ENCODE measurements around the gene EAPP. TPM values are rescaled to one million over a fixed set of nuclear protein-coding genes. Genes with fewer than 3 reads are reported as not detected.

EAPP gene
- total RNA-seq, 1 donor from 2014 or later, result 43.2 TPM

DNA sequence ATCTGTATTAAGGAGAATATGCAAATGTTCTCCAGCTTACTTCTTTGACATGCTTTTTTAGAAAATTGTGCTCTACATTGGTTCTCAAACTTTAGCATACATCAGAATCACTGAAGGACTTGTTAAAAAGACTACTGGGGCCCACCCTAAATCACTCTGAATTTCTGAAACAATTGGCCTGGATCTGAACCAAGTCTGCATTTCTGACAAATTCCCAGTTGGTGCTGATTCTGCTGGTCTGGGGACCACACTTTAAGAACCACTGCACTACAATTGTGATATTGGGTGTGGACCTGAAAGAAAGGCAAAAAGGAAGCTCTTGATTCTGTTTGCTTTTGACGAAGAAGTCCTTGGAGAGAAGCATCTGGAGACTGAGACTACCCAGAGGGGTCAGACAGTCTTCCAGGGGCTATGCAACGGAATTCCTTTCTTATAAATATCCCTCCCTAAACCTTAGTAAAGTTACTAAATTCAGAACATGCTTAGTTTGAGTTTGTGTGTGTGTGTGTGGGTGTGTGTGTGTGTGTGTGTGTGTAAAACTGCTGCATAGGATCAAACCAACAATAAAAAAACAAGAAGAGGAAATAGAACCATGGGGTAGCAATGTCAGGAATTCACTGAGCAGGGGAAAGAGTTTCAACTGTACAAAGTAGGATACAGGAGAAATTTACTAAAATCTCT lies 36.8 kb downstream of the EAPP start:
- TF ChIP-seq, protein P1, sequence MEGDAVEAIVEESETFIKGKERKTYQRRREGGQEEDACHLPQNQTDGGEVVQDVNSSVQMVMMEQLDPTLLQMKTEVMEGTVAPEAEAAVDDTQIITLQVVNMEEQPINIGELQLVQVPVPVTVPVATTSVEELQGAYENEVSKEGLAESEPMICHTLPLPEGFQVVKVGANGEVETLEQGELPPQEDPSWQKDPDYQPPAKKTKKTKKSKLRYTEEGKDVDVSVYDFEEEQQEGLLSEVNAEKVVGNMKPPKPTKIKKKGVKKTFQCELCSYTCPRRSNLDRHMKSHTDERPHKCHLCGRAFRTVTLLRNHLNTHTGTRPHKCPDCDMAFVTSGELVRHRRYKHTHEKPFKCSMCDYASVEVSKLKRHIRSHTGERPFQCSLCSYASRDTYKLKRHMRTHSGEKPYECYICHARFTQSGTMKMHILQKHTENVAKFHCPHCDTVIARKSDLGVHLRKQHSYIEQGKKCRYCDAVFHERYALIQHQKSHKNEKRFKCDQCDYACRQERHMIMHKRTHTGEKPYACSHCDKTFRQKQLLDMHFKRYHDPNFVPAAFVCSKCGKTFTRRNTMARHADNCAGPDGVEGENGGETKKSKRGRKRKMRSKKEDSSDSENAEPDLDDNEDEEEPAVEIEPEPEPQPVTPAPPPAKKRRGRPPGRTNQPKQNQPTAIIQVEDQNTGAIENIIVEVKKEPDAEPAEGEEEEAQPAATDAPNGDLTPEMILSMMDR (IDR thresholded peaks at IDR 0.05), result no peak
- Mint-ChIP-seq H3K27me3 (no peaks in the 10 kb centered on the region), H3K36me3 (ENCODE audit: low read depth) (no peaks in the 10 kb centered on the region), H3K4me3 (no peak overlapping the region), H3K4me1 (no peaks in the 10 kb centered on the region), H3K9me3 (no peaks in the 10 kb centered on the region), H3K27ac (no peak overlapping the region)
- POLR2A ChIA-PET, result no interaction called here
- ATAC-seq (ENCODE audit: low read depth) (no peak), DNase-seq (no peak)
- intact Hi-C loops (cut with micrococcal nuclease), result no loop called here
- CTCF ChIA-PET, result no interaction called here

DNA sequence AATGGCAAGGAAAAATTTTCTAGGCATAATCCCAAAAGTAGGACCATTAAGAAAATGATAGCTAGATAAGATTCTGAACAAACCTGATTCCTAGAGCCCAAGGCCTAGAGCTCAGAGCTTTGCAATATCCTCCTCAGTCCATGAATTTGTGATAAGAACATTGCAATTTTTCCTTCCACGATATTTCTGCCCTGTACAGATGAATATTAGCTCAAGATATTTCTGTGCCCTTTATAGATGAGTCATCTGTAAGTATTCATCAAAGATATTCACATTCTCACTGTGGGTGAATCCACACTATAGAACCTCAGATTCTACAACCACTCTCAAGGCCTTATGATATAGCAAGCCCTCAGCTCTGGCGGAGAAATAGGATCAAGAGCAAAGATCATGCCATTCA lies 37.5 kb downstream of the EAPP start:
- Mint-ChIP-seq H3K27me3 (no peaks in the 10 kb centered on the region), H3K4me1 (no peaks in the 10 kb centered on the region), H3K9me3 (no peaks in the 10 kb centered on the region), H3K4me3 (no peak overlapping the region), H3K27ac (no peak overlapping the region), H3K36me3 (ENCODE audit: low read depth) (no peaks in the 10 kb centered on the region)
- ATAC-seq (ENCODE audit: low read depth), result no peak
- no peak for DNase-seq
- ChIA-PET CTCF (no interaction called here), POLR2A (no interaction called here)
- TF ChIP-seq, protein P1 (IDR thresholded peaks at IDR 0.05), result no peak
- intact Hi-C loops (cut with micrococcal nuclease), result no loop called here

DNA sequence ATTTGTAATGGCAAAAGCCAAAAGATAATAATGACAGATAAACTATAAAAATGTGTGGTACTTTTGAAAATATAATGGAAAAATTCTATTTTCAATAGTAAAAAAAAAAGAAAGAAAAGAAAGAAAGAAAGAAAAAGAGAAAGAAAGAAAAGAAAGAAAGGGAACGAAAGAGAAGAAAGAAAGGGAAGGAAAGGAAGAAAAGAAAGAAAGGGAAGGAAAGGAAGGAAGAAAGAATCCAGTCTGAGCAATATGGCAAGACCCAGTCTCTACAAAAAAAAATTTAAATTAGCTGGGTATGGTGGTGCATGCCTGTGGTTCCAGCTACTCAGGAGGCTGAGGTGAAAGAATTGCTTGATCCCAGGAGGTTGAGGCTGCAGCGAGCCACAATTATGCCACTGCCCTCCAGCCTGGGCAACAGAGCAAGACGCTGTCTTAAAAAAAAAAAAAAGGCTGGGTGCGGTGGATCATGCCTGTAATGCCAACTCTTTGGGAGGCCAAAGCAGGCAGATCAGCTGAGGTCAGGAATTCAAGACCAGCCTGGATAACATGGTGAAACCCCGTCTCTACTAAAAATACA lies 38.4 kb downstream of the EAPP start:
- intact Hi-C loops (cut with micrococcal nuclease), result no loop called here
- Mint-ChIP-seq H3K4me3 (no peak overlapping the region), H3K27me3 (no peaks in the 10 kb centered on the region), H3K9me3 (no peaks in the 10 kb centered on the region), H3K27ac (no peak overlapping the region), H3K36me3 (ENCODE audit: low read depth) (no peaks in the 10 kb centered on the region), H3K4me1 (no peaks in the 10 kb centered on the region)
- ChIA-PET POLR2A (interaction anchor here (0.7 kb wide), 1 partner anchor 38 kb away, joined by 4 read pairs; no protein-coding TSS in a partner anchor), CTCF (no interaction called here)
- DNase-seq (no peak), ATAC-seq (ENCODE audit: low read depth) (no peak)
- TF ChIP-seq, protein P1 (IDR thresholded peaks at IDR 0.05), result no peak

DNA sequence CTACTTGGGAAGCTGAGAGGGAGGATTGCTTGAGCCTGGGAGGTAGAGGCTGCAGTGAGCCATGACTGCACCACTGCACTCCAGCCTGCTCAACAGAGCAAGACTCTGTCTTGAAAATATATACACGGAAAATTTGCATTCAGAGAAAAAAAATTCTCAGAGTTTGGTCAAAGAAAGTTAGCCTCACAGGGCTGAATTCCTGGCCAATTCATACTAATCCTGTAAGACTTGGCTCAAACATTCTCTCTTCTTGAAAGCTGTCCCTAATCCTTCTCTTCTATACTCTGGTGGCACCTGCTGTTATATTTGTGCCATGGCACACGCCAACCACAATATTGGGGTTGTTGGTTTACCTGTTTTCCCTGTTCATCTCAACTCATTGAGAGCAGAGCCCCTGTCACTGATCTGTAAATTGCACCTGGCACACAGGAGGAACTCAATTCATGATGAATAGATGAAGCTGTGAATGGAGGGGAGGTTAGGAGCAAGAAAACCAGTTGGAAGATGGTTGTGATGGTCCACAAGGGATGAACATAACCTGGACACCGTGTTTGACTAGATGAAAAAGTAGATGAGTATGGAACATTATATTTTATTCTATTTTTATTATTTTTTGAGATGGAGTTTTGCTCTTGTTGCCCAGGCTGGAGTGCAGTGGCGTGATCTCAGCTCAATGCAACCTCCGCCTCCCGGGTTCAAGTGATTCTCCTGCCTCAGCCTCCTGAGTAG lies 40.7 kb downstream of the EAPP start:
- no peak overlapping the region for H3K27ac Mint-ChIP-seq
- TF ChIP-seq, protein P1 (IDR thresholded peaks at IDR 0.05), result no peak
- no peaks in the 10 kb centered on the region for H3K36me3 Mint-ChIP-seq (ENCODE audit: low read depth)
- H3K27me3 Mint-ChIP-seq, result no peaks in the 10 kb centered on the region
- H3K4me3 Mint-ChIP-seq, result no peak overlapping the region
- ChIA-PET POLR2A (no interaction called here), CTCF (no interaction called here)
- intact Hi-C loops (cut with micrococcal nuclease), result loop anchor here (1.0 kb wide), 1 partner anchor 168 kb away; no protein-coding TSS in a partner anchor
- H3K4me1 Mint-ChIP-seq, result no peaks in the 10 kb centered on the region
- H3K9me3 Mint-ChIP-seq, result no peaks in the 10 kb centered on the region
- ATAC-seq (ENCODE audit: low read depth) (no peak), DNase-seq (no peak)
